Activated naive CD4-positive, alpha-beta T cell treated with anti-CD3 and anti-CD28 coated beads, Interleukin-2, amount 10 ng/mL, durations not matched to agents 7 days and 5 days (primary cell): ENCODE data around the gene FHAD1.

ENCODE experiments used
- CTCF ChIA-PET: fragments of 350-600 bp; sonication (Branson Sonifier 250); formaldehyde crosslinking; loops from one replicate; lab custom pipeline; 2021; ENCODE audit warnings: antibody characterized with exemption; lab: Charles Lee
- DNase-seq: peaks from one replicate; pipeline ENCODE4 v3.0.0-alpha.2; 2020
- H3K27ac Mint-ChIP-seq: one replicate; pipeline ENCODE4 v1.8.0; 2021; ENCODE audit warnings: mild to moderate bottlenecking, moderate library complexity, mixed read lengths
- H3K27me3 Mint-ChIP-seq: one replicate; pipeline ENCODE4 v1.8.0; 2021; ENCODE audit warnings: mild to moderate bottlenecking, mixed read lengths
- H3K36me3 Mint-ChIP-seq: one replicate; pipeline ENCODE4 v1.8.0; 2021; ENCODE audit warnings: mixed read lengths
- H3K4me1 Mint-ChIP-seq: one replicate; pipeline ENCODE4 v1.8.0; 2021; ENCODE audit warnings: mixed read lengths
- H3K4me3 Mint-ChIP-seq: one replicate; pipeline ENCODE4 v1.8.0; 2021; ENCODE audit warnings: mild to moderate bottlenecking, moderate library complexity, mixed read lengths
- H3K9me3 Mint-ChIP-seq: one replicate; pipeline ENCODE4 v1.8.0; 2021; ENCODE audit warnings: mixed read lengths

FHAD1 gene

DNA sequence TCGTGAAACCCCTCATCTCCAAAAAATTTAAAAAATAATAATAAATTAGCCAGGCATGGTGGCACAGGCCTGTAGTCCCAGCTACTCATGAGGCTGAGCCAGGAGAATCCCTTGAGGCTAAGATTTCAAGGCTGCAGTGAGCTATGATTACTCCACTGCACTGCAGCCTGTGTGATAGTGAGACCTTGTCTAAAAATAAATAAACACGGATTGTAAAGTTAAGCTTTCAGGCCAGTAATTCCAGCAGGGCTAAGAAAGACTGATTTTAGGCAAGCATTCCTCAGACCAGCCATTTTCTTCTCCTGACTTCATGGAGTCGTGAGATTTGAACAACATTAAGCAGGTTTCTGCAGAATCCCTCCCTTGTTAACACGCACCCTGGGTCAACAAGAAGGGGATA is 85.5 kb downstream of the FHAD1 start:
- H3K4me3 Mint-ChIP-seq, result no peak overlapping the region
- no peaks in the 10 kb centered on the region for H3K9me3 Mint-ChIP-seq
- DNase-seq, result no peak
- H3K4me1 Mint-ChIP-seq, result no peaks in the 10 kb centered on the region
- no peak overlapping the region for H3K27ac Mint-ChIP-seq
- no peaks in the 10 kb centered on the region for H3K36me3 Mint-ChIP-seq
- CTCF ChIA-PET, result interaction anchor here (0.8 to 2.8 kb wide), 2 partner anchors 8 to 99 kb away, joined by 3 to 17 read pairs; no protein-coding TSS in a partner anchor
- H3K27me3 Mint-ChIP-seq, result peaks cover 72% of the 10 kb centered on the region

DNA sequence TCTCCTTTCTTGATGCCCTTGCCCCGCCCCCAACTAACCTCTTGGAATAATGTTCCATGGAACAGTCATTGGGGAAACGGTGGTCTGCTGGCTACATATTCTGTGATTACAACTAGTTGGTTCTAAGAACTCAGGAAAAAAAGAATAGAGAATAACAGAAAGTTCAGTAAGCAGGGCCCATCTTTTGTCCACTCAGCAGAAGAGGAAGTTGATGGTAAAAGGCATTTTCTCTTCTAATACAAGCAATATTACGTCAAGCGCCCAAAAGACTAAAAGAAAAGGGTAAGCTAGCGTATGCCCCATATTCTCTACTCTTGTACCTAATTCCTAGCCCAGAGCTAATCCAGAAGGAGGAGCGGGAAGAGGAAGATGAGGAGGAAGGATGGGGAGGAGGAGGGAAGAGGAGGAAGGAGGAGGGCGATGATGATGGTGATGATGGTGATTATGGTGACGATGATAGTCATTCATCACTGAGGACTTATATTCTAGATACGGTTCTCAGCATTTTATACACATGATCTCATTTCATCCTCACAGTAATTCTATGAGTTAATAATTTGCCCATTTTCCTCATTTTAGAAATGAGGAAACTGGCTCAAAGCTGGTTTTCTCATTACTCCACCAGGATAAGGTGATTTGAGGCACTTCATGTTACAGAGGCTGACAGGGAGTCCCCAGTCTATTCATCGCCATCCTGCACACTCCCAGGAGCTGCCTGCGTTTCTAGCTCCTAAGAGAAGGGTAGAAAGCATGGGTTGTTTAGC is 86.1 kb downstream of the FHAD1 start:
- Mint-ChIP-seq H3K9me3 (no peaks in the 10 kb centered on the region), H3K27me3 (peaks cover 72% of the 10 kb centered on the region), H3K4me1 (no peaks in the 10 kb centered on the region), H3K36me3 (no peaks in the 10 kb centered on the region), H3K4me3 (no peak overlapping the region), H3K27ac (no peak overlapping the region)
- DNase-seq, result no peak
- CTCF ChIA-PET, result interaction anchor here (0.7 to 2.8 kb wide), 3 partner anchors 9 to 99 kb away, joined by 3 to 17 read pairs (median 3); no protein-coding TSS in a partner anchor

DNA sequence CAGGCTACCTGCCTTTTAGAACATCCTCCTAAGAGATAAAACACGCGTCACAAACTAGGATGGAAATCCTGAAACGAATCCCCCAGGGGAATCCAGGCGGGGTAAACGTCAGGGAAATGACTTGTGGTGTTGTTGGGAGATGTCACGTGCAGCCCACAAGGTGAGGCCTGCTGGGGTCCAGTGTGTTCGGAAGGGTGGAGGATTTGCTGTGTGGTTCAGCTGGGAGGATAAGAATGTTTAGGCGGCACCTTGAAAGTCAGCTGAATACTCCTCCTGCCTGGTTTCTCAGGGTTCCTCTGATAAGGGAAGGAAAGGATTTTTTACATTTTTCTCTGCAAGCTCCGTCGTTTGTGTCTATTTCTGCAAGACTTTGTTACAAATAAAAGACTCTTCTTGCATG is 88.0 kb downstream of the FHAD1 start:
- no peaks in the 10 kb centered on the region for H3K4me1 Mint-ChIP-seq
- DNase-seq, result no peak
- no peak overlapping the region for H3K27ac Mint-ChIP-seq
- H3K27me3 Mint-ChIP-seq, result peaks cover 64% of the 10 kb centered on the region
- H3K4me3 Mint-ChIP-seq, result no peak overlapping the region
- no peaks in the 10 kb centered on the region for H3K9me3 Mint-ChIP-seq
- CTCF ChIA-PET, result interaction anchor here (1.6 kb wide), 1 partner anchor 11 kb away, joined by 4 read pairs; no protein-coding TSS in a partner anchor
- H3K36me3 Mint-ChIP-seq, result no peaks in the 10 kb centered on the region

DNA sequence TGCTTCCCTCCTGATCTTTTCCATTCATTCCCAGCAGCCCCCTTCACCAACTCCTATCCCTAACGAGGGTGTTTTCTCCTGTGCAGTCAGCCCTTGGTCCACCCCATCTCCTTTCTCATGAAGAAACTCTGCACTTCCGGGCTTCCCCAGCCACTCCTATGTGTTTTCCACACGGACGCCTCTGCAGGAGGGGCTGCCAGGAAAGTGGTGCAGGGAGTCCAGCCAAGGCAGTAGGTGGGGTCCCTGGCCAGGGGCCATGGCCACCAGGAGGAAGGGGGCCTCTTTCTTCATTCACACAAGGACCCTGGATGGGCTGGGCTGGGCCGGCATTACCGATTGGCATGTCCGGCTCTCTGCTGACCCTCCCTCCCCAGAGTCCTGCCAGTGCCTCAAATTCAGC is 89.8 kb downstream of the FHAD1 start:
- Mint-ChIP-seq H3K36me3 (no peaks in the 10 kb centered on the region), H3K27me3 (peaks cover 58% of the 10 kb centered on the region), H3K4me1 (peaks cover 10% of the 10 kb centered on the region), H3K4me3 (no peak overlapping the region), H3K9me3 (no peaks in the 10 kb centered on the region), H3K27ac (no peak overlapping the region)
- CTCF ChIA-PET, result interaction anchor here (1.5 kb wide), 1 partner anchor 14 kb away, joined by 5 read pairs; no protein-coding TSS in a partner anchor
- no peak for DNase-seq

DNA sequence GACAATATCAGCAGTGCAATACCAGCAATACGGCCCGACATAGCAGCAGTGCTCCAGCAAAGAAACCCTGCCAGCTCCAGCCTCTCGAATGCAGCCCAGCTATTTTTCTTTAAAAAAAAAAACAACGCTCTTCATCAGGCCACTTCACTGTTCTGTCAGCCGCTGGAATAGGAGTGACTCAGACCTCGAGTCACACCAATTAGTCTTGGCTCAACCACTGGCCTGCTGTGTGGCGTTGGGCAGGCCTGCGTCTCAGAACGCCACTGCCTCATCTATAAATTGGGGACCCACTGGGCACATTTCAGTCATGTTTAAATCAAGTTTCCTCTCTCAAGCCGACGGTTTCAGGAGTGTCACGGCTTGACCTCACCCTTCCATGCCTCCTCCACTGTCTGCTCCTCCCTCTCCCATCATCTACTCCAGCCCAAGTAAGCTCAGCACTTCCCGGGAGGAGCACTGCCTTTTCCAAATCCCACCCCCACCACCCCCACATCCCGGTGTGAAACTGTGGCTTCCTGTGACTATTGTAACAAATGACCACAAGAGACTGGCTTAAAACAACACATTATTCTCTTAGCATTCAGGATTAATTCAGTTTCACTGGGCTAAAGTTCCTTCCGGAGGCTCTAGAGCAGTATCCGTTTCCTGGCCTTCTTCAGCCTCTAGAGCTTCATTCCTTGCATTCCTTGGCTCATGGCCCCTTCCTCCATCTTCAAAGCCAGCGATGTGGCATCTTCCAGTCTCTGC is 90.8 kb downstream of the FHAD1 start:
- H3K27me3 Mint-ChIP-seq, result peaks cover 57% of the 10 kb centered on the region
- H3K36me3 Mint-ChIP-seq, result no peaks in the 10 kb centered on the region
- no peak for DNase-seq
- CTCF ChIA-PET, result interaction anchor here (1.5 kb wide), 1 partner anchor 15 kb away, joined by 5 read pairs; no protein-coding TSS in a partner anchor
- H3K9me3 Mint-ChIP-seq, result no peaks in the 10 kb centered on the region
- peaks cover 14% of the 10 kb centered on the region for H3K4me1 Mint-ChIP-seq
- no peak overlapping the region for H3K27ac Mint-ChIP-seq
- H3K4me3 Mint-ChIP-seq, result no peak overlapping the region

DNA sequence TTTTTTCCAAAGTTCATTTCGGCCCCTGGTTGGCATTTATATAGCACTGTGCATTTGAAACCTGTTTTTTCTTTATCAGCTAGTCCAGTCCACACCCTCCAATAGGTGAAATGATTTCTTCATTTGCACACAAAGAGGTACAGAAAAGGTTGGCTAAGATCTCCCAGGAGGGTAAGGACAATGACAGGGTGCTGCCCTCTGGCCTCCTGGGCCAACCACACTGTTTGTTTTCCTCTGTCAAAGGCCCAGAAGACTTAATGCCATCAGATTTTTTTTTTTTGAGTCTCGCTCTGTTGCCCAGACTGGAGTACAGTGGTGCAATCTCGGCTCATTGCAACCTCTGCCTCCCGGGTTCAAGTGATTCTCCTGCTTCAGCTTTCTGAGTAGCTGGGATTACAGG is 92.5 kb downstream of the FHAD1 start:
- peaks cover 3% of the 10 kb centered on the region for H3K36me3 Mint-ChIP-seq
- no peak for DNase-seq
- CTCF ChIA-PET, result interaction anchor here (1.3 to 1.5 kb wide), 2 partner anchors 19 to 92 kb away, joined by 3 to 4 read pairs; no protein-coding TSS in a partner anchor
- no peak overlapping the region for H3K4me3 Mint-ChIP-seq
- no peaks in the 10 kb centered on the region for H3K9me3 Mint-ChIP-seq
- peaks cover 32% of the 10 kb centered on the region for H3K4me1 Mint-ChIP-seq
- peaks cover 61% of the 10 kb centered on the region for H3K27me3 Mint-ChIP-seq
- H3K27ac Mint-ChIP-seq, result no peak overlapping the region

DNA sequence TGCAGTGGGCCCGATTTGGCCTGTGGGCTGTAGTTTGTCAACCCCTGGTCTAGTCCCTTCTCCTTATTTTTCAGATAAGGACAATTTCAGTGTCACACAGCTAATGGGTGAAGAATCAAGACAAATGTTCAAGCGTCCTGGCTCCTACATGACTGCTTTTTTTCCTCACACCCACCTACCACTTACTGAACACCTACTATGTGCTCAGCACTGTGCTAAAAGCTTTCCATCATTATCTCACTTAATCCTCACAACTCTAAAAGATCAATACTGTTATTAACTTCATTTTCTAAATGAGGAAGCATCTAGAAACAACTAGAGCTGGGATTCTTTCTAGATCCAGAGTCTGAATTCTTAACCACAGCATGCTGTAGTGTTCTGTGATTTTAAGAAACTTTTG is 94.2 kb downstream of the FHAD1 start:
- H3K27ac Mint-ChIP-seq, result no peak overlapping the region
- H3K27me3 Mint-ChIP-seq, result peaks cover 64% of the 10 kb centered on the region
- H3K4me3 Mint-ChIP-seq, result no peak overlapping the region
- DNase-seq, result no peak
- H3K36me3 Mint-ChIP-seq, result peaks cover 3% of the 10 kb centered on the region
- no peaks in the 10 kb centered on the region for H3K9me3 Mint-ChIP-seq
- CTCF ChIA-PET, result no interaction called here
- peaks cover 48% of the 10 kb centered on the region for H3K4me1 Mint-ChIP-seq

DNA sequence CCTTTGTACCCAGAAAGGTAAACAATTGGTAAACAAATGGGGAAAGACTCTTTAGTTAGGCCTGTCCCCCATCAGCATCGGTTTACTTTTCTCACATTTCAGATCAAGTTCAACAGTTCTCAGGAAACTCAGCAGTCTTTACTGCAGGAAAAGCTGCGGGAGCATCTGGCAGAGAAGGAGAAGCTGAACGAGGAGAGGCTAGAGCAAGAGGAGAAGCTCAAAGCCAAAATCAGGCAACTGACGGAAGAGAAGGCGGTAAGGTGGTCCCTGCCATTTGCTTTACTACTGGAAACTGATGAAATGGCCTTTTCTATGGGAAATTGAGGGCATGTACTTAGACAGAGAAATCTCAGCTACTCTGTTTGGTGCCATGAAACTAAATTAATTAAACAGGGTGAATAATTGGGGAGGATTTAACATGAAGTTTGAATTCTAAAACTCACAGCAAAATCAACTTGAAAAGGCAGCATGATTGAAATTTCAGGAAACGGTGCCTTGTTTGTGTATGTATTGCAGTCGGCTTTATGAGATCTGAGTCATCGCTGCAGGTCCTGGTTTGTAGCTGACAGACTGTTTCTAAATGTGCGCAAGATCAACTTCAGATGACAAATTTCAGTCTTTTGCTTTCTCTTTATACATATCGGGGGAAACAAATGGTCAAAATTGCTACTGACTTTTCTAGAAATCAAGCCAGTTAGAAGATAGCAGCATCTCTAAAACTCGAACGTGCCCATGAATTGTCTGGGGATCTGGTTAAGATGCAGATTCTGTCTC is 94.8 kb downstream of the FHAD1 start:
- H3K4me3 Mint-ChIP-seq, result no peak overlapping the region
- H3K27me3 Mint-ChIP-seq, result peaks cover 63% of the 10 kb centered on the region
- no peaks in the 10 kb centered on the region for H3K9me3 Mint-ChIP-seq
- H3K27ac Mint-ChIP-seq, result no peak overlapping the region
- DNase-seq, result no peak
- CTCF ChIA-PET, result interaction anchor here (1.2 to 1.4 kb wide), 2 partner anchors 19 to 51 kb away, joined by 3 to 4 read pairs; no protein-coding TSS in a partner anchor
- H3K36me3 Mint-ChIP-seq, result peaks cover 3% of the 10 kb centered on the region
- H3K4me1 Mint-ChIP-seq, result peaks cover 54% of the 10 kb centered on the region

DNA sequence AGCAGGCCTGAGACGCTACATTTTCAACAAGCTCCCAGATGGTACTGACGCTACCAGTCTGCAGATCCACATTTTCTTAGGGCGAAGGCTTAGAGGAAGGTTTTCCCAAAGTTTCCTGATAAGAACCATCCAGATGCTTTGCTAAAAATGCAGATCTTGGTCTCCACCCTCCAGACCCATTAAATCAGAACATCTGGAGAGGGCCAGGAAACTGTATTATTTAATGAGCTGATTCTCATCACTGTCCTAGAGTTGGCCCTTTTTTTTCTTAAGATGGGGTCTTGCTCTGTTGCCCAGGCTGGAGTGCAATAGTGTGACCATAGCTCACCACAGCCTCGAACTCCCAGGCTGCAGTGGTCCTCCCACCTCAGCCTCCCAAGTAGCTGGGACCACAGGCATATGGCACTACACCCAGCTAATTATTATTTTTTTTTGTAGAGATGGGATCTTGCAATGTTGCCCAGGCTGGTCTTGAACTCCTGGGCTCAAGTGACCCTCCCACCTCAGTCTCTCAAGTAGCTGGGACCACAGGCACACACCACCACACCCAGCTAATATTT is 95.5 kb downstream of the FHAD1 start:
- peaks cover 3% of the 10 kb centered on the region for H3K36me3 Mint-ChIP-seq
- no peak overlapping the region for H3K27ac Mint-ChIP-seq
- peaks cover 63% of the 10 kb centered on the region for H3K27me3 Mint-ChIP-seq
- no peaks in the 10 kb centered on the region for H3K9me3 Mint-ChIP-seq
- no peak for DNase-seq
- H3K4me1 Mint-ChIP-seq, result peaks cover 61% of the 10 kb centered on the region
- no peak overlapping the region for H3K4me3 Mint-ChIP-seq
- CTCF ChIA-PET, result interaction anchor here (1.2 to 1.4 kb wide), 2 partner anchors 19 to 50 kb away, joined by 3 to 4 read pairs; no protein-coding TSS in a partner anchor

DNA sequence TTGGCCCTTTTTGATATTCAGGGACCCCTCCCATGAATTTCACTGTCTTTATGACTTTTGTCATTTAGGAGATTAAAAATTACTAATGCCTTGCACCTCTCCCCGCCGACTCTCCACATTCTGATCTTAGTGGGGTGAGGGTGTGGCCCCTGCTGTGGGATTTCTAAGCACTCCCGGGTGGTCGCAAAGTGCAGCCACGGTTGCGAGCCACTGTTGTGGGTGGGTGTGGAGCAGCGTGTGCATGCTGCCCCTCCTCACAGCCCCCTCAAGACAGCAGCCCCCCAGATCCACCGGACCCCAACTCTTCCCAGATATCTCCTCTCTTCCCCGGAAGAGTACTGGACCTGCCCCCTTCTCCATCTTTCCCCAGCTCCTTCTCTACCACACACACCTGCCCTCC is 96.1 kb downstream of the FHAD1 start:
- Mint-ChIP-seq H3K4me3 (peak overlapping the region; percentile 33), H3K27ac (no peak overlapping the region), H3K27me3 (peaks cover 57% of the 10 kb centered on the region), H3K4me1 (peaks cover 67% of the 10 kb centered on the region), H3K9me3 (no peaks in the 10 kb centered on the region), H3K36me3 (peaks cover 3% of the 10 kb centered on the region)
- no peak for DNase-seq
- CTCF ChIA-PET, result interaction anchor here (1.2 to 1.4 kb wide), 2 partner anchors 20 to 49 kb away, joined by 3 to 4 read pairs; no protein-coding TSS in a partner anchor

DNA sequence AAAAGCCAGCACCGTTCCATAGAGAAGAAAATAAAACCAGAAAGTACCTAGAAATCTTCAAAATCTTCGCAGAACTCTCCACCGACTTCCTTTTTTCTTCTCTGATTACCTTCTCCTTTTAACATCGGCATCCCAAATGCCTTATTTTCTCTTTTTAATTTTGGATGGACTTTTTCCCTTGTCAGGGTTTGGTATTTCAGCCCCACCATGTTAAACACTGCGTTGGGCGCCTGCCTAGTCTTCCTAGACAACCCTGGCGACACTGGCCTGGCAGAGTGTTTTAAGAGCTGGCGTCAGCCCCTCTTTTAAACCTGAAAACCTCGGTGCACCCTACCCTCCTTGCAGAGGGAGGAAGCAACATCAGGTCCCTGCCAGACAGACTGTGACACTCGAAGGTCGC is 96.7 kb downstream of the FHAD1 start:
- H3K4me1 Mint-ChIP-seq, result peaks cover 73% of the 10 kb centered on the region

DNA sequence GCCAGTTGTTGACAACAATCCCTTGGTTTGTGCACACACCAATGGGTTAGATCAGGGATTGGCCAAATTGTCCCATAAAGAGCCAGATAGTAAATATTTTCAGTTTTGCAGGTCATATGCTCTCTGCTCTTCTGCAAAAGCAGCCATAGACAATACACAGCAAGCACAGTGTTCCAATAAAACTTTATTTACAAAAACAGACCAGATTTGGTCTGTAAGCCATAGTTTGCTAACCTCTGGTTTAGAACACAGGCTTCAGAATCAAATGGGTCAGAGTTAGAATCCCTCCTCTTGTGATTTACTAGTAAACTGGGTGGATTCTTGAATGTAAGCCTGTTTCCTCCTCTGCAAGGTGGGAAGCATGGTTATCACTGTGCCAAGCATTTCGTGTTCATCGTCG is 97.4 kb downstream of the FHAD1 start:
- Mint-ChIP-seq H3K27me3 (peaks cover 59% of the 10 kb centered on the region), H3K4me3 (no peak overlapping the region), H3K4me1 (peaks cover 74% of the 10 kb centered on the region), H3K36me3 (peaks cover 3% of the 10 kb centered on the region), H3K9me3 (no peaks in the 10 kb centered on the region), H3K27ac (no peak overlapping the region)
- no peak for DNase-seq
- CTCF ChIA-PET, result interaction anchor here (0.8 kb wide), 1 partner anchor 21 kb away, joined by 3 read pairs; no protein-coding TSS in a partner anchor

More for the DNA sequence above, 96.7 kb downstream of the FHAD1 start:
- Mint-ChIP-seq H3K9me3 (no peaks in the 10 kb centered on the region), H3K27me3 (peaks cover 54% of the 10 kb centered on the region), H3K36me3 (peaks cover 3% of the 10 kb centered on the region), H3K4me3 (peak overlapping the region; percentile 33), H3K27ac (peak overlapping the region; percentile 47)
- no peak for DNase-seq
- CTCF ChIA-PET, result no interaction called here
